HG03097 (cell line): ENCODE data around the gene POLA2.
A peak's percentile ranks its signal among the peaks of the same experiment; 100 is the strongest.
"Not testable (repeated sequence)": the region's sequence is repeated elsewhere in the genome, so short reads cannot be mapped to it uniquely, and the experiment has no call there.

Experiments
- ATAC-seq: cut with Tn5 transposase; IDR thresholded peaks from one replicate; pipeline ENCODE4 v1.9.1; 2021; ENCODE audit not compliant: unreplicated experiment, low FRiP score

The POLA2 gene, protein sequence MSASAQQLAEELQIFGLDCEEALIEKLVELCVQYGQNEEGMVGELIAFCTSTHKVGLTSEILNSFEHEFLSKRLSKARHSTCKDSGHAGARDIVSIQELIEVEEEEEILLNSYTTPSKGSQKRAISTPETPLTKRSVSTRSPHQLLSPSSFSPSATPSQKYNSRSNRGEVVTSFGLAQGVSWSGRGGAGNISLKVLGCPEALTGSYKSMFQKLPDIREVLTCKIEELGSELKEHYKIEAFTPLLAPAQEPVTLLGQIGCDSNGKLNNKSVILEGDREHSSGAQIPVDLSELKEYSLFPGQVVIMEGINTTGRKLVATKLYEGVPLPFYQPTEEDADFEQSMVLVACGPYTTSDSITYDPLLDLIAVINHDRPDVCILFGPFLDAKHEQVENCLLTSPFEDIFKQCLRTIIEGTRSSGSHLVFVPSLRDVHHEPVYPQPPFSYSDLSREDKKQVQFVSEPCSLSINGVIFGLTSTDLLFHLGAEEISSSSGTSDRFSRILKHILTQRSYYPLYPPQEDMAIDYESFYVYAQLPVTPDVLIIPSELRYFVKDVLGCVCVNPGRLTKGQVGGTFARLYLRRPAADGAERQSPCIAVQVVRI

DNA sequence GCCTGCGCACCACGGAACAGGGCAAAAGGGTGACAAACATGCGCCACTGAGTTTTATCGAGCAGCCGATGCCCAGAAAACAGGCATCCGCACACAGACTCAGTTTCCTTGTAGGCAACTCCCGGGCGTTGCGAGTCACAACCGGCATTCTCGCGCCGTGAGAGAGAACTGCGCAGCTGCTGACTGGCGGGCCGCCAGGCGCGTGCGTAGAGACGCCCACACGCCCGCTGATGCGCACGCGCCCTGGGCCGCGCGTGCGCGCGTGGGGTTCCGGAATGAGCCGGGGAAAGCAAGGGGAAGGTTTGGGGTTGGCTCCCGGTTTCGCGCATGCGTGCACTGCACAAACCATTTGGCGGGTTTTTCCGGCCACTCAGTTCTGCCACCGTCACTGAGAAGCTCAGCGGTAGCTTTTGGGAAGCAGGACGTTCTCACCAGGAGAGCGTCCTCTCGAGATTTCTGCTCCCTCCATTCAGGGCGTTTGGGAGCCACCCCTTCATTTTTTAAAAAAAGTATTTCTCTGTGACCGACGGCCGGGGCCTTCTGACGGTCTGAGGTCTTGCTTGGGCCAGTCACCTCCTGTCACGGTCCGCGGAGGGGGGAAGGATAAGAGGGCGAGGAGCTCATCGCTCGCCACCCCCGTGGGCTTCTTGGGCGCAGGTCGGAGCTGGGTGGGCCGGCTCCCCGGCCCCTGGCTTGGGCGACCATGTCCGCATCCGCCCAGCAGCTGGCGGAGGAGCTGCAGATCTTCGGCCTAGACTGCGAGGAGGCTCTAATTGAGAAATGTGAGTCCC, at the start of gene POLA2:
Gene POLA2, plus strand, starts transcription at position 372 of the 790 bp plus-strand sequence. Its CDS starts 331 bp downstream, at position 703.
- peak; percentile 80 for ATAC-seq

DNA sequence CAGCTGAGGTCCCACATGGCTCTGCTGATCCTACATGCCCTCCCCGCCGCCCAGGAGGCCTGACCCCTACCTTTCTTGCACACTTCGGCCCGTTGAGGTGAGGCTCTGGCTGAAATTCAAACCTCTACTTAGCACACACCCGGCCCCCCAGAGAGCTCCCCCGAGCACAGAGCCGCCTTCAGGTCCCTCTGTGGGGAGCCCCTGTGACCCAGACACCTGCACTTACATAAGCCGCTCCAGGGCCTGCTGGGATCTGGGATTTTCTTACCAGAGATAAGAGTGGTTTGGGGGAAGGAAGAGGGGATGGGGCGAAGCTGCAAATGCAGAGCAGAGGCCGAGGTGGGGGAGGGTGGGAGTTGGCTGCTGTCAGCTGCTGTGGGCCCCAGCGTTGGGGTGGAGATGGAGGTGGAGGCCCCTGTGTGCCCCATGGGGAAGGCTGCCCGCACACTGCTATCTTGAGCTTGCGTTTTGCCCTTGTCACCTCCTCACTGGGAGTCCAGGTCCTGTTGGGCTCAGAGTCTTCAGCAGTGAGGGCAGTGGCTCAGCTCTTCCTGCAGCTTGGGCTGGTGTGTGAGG, 49.4 kb upstream of the POLA2 start:
- no peak for ATAC-seq

DNA sequence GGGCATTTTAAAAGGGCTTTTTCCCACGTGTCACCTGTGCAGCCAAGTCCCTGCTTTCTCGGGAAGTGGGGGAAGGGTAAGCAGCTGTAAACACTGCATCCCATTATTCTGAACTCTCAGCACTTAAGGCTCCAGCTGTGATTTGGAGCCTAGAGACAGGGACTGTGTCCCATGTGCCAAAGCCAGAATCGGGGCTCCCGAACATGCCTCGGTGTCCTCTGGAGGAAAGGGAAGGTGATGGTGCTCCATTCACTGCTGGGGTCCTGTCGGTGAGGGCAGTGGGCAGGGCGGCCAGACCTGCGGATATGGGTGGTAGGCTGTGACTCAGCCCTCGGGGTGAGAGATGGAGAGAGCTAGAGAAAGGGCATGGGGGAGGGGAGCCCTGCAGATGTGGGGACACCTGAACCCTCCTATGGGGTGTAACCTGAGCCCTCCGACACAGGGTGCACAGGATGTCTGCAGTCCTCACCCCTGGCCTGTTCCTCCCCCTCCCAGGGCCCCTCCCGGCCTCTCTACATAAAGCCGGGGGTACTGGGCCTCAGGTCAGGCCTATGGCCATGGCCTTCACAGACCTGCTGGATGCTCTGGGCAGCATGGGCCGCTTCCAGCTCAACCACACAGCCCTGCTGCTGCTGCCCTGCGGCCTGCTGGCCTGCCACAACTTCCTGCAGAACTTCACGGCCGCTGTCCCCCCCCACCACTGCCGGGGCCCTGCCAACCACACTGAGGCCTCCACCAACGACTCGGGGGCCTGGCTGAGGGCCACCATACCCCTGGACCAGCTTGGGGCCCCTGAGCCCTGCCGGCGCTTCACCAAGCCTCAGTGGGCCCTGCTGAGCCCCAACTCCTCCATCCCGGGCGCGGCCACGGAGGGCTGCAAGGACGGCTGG, 48.2 kb upstream of the POLA2 start:
- ATAC-seq: no peak

DNA sequence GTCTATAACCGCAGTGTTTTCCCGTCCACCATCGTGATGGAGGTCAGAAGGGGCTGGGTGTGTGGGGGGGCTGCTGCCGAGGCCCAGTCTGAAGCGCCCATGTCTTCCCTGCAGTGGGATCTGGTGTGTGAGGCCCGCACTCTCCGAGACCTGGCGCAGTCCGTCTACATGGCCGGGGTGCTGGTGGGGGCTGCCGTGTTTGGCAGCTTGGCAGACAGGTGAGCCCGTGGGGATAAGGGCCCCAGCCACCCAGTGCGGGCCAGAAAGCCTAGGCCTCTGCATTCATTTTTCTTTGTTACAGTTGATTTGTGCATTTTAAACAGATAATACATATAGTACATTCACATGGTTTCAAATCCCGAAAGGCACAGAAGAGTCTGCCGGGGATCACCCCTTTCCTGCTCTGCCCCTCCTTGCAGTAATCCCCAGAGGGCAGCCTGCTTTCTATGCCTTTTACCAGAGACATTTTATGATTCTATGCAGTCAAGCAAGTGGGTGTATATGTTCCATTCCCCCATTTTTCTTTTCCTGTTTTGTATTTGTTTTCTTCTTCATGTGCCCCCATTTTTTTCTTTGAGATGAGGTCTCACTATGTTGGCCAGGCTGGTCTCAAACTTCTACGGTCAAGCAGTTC, 47.4 kb upstream of the POLA2 start:
- ATAC-seq: no peak

DNA sequence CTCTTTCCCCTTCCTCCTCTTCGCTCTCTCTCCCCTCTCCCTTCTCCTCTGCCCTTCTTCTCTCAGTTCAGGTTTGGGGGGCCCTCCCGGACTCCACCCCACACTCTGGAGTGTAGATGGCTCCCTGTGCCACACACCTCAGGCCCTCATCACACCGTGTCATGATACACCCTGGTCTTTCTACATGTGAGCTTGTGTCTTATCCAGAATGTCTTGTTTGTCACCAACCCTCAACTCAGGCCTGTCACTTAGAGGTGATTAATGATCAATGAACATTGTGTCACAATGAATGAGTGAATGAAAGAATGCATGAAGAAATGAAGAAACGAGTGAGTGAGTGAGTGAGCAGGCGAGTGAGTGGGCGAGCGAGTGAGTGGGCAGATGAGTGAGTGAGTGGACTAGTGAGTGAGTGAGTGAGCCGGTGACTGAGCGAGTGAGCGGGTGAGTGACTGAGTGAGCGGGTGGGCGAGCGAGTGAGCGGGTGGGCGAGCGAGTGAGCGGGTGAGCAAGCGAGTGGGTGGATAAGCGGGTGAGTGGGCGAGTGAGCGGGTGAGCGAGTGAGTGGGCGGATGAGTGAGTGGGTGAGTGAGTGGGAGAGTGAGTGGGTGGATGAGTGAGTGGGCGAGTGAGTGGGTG, 46.2 kb upstream of the POLA2 start:
- no peak for ATAC-seq

DNA sequence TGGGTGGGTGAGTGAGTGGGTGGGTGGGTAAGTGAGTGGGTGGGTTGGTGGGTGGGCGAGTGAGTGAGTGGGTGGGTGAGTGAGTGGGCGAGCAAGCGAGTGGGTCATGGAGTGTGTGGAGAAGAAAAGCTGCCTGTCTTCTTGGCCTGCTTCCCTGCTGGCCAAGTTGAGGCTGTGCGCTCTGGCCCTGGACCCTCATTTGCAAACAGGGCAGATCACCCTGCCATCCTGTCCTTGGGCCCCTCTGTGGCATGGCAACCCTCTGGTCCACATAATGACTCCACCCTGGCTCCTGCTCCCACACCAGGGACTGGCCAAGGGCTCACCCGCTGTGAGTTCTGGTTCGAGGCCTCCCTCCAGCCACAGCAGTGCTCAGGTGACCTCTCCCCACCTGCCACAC, 44.9 kb upstream of the POLA2 start:
- ATAC-seq: no peak

DNA sequence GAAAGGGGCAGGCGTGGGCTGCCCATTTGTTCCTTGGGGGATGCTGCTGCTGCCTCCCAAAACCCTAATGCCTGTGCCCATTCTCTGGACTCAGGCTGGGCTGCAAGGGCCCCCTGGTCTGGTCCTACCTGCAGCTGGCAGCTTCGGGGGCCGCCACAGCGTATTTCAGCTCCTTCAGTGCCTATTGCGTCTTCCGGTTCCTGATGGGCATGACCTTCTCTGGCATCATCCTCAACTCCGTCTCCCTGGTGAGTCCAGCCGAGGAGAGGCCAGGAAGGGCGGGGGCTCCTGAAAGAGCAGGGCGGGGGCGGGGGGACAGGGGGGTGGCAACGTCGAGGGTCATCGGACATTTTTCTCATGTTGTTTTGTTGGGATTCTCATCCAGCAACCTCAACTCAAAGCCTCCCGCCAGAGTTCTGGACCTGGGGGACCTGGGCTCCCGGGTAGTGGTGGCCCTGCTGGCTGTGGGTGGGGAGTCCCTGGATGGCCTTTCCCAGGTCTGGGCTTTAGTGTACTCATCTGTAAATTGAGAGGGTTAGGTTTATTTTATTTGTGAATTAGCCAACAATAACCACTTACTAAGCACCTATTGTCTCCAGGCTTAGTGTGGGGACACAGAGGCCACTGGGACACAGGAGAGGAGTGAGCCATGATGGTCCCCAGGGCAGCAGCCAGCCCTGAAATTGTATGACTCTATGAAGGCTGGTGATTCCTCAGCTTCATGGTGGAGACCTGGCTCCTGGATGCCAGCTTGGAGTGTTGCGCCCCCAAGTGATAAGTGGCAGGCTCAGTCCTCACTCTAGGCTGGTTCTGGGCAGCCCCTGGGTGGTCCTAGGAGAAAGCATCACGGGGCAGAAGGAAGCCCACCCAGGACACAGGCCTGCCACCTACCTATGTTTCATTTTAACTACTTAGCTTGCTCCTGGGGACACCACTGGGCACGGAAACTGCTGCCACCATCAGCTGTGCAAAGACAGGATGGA, 44.0 kb upstream of the POLA2 start:
- ATAC-seq: no peak

DNA sequence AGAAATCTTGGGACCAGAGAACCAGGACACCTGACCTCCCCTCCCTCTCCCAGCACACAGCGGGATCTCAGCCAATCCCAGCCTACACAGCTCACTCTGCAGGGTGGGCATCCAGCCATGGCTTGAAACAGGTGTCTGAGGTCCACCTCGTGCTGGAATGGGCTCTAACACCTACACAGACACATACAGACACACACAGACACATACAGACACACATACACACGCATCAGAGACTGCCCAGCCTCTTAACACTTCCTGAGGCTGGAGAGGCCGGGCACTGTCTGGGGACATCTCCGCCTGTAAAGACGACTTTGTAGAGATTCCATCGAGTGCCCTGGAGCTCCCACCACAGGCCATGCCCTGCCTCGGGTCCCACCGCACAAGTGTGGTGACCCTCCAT, 43.3 kb upstream of the POLA2 start:
- no peak for ATAC-seq

DNA sequence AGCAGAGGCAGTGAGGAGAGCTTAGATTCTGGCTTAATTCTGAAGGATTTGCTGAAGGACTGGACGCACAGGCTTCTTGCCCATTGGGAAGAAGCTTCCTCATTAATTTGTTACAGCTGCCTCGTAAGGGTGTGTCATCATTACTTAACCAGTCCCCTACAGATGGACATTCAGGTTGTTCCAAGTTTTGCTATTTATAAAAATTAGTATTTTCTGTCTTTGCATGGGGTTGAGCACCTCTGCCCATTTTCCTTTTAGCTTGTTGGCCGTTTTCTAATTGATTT, 41.9 kb upstream of the POLA2 start:
- no peak for ATAC-seq

DNA sequence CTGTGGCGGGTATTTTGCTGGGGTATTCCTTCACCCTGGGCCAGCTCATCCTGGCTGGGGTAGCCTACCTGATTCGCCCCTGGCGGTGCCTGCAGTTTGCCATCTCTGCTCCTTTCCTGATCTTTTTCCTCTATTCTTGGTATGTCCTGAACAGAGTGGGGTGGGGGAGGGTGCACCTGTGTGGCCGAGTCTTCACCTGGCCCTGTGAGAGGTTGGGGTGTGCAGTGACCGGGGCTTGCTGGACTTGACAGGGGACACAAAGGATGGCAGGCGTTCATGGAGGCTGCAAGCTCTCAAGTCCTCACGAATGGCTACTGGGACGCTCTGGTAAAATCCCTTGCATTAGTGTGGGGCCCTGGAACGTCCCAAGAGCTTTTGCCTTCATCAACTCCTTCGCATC, 40.7 kb upstream of the POLA2 start:
- no peak for ATAC-seq

DNA sequence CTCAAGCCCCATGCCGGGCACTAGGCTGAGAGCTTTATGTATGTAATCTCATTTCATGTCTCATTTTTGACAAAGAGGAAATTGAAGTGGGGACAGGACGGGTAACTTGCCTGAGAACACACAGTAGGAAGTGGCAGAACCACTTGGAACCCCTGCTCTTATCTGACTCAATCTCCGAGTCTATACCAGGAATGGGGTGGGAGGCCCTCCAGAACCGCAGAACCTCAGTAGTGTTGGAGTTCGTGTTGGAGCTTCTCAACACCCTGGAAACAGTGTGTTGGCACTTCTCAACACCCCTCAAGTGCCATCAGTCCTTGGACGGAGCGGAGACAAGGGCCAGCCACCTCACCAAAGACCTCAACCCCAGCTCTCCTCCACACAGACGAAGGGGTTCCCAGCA, 38.8 kb upstream of the POLA2 start:
- ATAC-seq: no peak

DNA sequence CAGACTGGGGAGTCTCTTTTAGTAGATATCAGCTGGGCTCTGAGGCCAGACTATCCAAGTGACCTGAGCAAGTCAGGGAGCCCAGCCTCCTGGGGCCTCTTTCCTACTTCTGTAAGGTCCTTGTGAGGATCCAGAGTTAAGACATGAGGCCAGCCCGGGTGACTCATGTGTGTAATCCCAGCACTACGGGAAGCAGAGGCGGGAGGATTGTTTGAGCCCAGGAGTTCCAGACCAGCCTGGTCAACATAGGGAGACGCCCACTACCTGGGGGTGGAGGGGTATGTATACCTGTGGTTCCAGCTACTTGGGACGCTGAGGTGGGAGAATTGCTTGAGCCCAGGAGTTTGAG, 36.9 kb upstream of the POLA2 start:
- ATAC-seq: no peak

DNA sequence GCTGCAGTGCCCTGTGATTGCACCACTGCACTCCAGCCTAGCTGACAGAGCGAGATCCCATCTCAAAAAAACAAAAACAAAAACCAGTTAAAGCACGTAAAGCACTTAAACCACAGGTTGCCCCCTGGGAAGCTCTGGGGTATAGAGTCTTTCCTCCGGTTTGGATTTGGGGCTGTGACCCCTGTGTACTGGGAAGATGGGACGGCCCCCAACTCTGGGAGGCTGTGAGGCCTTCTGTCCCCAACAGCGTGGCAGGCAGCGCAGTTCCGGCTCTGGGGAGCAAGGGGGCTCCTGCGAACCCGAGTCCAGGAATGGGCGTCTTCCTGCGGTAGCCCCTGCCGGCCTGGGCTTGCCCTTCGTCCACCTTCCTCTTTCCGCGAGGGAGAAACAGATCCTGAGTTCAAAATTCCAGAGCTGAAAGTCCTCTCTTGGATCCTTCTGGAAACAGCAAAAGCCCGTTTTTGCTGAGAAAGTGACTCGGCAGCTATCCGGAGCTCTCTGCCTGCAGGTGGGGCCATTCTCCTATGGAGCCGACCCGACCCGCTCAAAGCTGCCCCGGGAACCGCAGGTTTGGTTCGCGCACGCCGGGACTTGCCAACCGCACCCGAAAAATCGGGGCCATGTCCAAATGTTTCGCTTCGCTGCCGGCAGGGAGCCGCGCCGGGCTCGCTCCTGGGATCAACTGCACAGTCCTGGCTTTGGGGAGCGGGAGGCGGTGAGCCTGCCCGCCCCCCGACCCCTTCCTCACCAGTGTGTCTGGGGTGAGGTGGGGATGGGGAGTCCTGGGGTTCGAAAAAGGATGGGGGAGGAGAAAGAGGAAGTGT, 36.3 kb upstream of the POLA2 start:
- ATAC-seq: no peak

DNA sequence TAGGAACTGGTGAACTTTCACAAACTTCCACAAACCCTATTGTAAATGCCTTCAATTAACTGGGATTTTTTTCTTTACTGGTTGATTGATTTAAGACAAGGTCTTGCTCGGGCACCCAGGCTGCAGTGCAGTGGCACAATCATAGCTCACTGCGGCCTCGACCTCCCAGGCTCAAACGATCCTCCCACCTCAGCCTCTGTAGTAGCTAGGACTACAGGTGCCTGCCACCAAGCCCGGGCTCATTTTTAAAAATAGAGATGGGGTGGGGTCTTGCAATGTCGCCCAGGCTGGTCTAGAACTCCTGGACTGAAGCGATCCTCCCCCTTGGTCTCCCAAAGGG, 35.7 kb upstream of the POLA2 start:
- ATAC-seq: no peak

DNA sequence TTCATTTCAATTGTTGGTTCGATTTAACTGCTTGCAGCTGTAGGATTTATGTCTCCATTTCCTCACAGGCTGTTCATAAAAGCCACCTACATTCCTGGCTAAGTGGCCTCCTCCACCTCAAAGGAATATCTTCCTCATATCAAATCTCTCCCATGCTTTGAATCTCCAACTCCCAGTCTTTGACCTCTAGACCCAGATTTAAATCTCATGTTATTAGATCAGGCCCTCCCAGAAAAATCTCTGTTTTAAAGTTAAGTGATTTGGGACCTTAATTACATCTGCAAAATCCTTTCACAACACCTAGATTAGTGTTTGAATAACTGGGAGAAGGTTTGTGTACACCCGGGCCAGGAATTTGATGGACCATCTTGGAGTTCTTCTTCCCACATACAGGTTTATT, 33.9 kb upstream of the POLA2 start:
- ATAC-seq: no peak

DNA sequence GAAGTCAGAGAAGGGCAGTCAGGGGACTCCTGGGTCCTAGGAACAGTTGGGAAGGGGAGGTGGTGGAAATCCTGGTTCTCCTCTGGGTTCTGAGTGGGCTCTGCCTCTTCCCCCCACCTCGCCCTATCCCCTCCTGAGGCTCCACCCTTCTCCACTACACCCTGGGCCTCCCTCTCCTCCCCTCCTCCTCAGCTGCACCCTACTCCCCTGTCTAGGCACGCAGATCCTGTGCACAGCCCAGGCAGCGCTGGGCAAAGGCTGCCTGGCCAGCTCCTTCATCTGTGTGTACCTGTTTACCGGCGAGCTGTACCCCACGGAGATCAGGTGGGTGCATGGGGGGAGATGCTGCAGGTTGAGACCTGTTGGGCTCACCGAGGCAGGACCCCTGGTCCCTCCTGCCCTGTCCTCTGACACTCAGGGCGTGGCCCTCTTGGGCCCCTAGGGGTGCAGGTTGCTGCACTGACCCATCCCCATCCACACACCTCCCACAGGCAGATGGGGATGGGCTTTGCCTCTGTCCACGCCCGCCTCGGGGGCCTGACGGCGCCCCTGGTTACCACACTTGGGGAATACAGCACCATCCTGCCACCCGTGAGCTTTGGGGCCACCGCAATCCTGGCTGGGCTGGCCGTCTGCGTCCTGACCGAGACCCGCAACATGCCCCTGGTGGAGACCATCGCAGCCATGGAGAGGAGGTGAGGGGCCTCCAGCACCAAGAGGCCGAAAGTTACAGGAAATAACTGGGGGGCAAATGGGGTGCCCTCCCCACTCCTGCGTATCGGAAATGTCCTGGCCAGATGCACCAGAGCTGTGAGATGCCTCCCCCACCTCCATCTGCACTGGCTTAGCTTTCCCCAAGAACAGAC, 25.3 kb upstream of the POLA2 start:
- no peak for ATAC-seq

DNA sequence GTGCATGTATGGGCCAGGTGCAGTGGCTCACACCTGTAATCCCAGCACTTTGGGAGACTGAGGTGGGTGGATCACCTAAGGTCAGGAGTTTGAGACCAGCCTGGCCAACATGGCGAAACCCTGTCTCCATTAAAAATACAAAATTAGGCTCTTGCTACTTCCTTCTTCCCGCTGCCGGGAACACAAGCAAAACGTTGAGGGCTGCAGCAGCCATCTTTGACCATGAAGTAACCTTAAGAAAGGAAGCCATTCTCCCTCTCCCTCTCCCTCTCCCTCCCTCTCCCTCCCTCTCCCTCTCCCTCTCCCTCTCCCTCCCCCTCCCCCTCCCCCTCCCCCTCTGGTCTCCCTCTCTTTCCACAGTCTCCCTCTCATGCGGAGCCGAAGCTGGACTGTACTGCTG, 23.5 kb upstream of the POLA2 start:
- not testable (repeated sequence) for ATAC-seq
